Endothelial cell (in vitro differentiated cells): ENCODE data around the gene MATN4. TPM values are rescaled to one million over a fixed set of nuclear protein-coding genes. Genes with fewer than 3 reads are reported as not detected.

Experiments used
- DNase-seq: peaks from one replicate; pipeline ENCODE4 v3.0.0; 2021; ENCODE audit warnings: low spot score
- H3K27ac Mint-ChIP-seq: one replicate; pipeline ENCODE4 v1.8.0; 2021; ENCODE audit warnings: mixed read lengths, inconsistent platforms; ENCODE audit not compliant: unreplicated experiment
- H3K27me3 Mint-ChIP-seq: one replicate; pipeline ENCODE4 v1.8.0; 2021; ENCODE audit warnings: mild to moderate bottlenecking, moderate library complexity, mixed read lengths, inconsistent platforms; ENCODE audit not compliant: unreplicated experiment
- H3K36me3 Mint-ChIP-seq: one replicate; pipeline ENCODE4 v1.8.0; 2021; ENCODE audit warnings: mild to moderate bottlenecking, low read depth, mixed read lengths, inconsistent platforms; ENCODE audit not compliant: unreplicated experiment
- H3K4me1 Mint-ChIP-seq: one replicate; pipeline ENCODE4 v1.8.0; 2021; ENCODE audit warnings: mild to moderate bottlenecking, mixed read lengths, inconsistent platforms; ENCODE audit not compliant: unreplicated experiment
- H3K4me3 Mint-ChIP-seq: one replicate; pipeline ENCODE4 v1.8.0; 2021; ENCODE audit warnings: mild to moderate bottlenecking, mixed read lengths, inconsistent platforms; ENCODE audit not compliant: unreplicated experiment
- H3K9me3 Mint-ChIP-seq: one replicate; pipeline ENCODE4 v1.8.0; 2021; ENCODE audit warnings: mixed read lengths, inconsistent platforms; ENCODE audit not compliant: unreplicated experiment
- total RNA-seq: library from RNA; stranded (reverse); fragmentation: NEBNext Ultra II Directional; extraction: Animal tissue kit (Norgen Biotek cat#: 25700); gene quantifications from one replicate; pipeline ENCODE4 v1.2.1, GENCODE V29; 2021; ENCODE audit not compliant: unreplicated experiment
- TF ChIP-seq, protein P1 (sequence below): fragments of 200-600 bp; sonication (generic); IDR thresholded peaks from one replicate; pipeline ENCODE4 v1.5.0; 2021; ENCODE audit warnings: antibody characterized with exemption; ENCODE audit not compliant: unreplicated experiment

MATN4 gene
- total RNA-seq, 1 donor from 2014 or later, result not detected

DNA sequence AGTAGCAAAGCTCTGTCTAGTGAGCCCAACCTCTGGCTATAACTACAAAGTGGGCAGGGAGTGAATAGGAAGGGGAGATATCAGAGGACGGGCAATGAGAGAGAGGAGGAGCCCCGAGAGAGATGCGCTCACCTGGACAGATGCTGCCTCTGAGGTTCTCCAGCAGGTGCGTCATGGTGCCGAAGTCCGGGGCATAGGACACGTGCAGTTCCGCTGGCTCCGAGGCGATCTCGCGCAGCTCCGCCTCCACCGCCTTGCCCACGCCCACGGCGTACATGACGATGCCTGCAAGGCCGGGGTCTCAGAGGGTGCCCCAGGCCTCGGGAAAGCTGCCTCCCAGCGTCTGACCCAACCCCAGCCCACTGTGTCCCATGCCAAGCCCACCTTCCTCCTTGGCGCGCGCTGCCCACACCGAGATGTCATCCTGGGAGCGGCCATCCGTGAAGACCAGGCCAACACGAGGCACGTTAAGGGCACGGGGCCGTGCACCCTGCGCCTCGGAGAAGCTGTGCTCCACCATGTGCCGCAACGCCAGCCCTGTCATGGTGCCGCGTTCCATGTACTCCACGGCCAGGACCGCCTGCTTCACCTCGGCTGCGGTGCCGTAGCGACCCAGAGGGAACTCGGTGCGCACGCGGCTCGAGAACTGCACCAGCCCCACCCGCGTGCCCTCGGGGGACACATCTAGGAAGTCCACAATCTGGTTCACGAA, 10.2 kb downstream of the MATN4 start:
- Mint-ChIP-seq H3K36me3 (no peaks in the 10 kb centered on the region), H3K4me3 (no peak overlapping the region), H3K9me3 (no peaks in the 10 kb centered on the region), H3K27ac (no peak overlapping the region), H3K27me3 (peaks cover 3% of the 10 kb centered on the region), H3K4me1 (no peaks in the 10 kb centered on the region)
- no peak for DNase-seq
- TF ChIP-seq, protein P1, sequence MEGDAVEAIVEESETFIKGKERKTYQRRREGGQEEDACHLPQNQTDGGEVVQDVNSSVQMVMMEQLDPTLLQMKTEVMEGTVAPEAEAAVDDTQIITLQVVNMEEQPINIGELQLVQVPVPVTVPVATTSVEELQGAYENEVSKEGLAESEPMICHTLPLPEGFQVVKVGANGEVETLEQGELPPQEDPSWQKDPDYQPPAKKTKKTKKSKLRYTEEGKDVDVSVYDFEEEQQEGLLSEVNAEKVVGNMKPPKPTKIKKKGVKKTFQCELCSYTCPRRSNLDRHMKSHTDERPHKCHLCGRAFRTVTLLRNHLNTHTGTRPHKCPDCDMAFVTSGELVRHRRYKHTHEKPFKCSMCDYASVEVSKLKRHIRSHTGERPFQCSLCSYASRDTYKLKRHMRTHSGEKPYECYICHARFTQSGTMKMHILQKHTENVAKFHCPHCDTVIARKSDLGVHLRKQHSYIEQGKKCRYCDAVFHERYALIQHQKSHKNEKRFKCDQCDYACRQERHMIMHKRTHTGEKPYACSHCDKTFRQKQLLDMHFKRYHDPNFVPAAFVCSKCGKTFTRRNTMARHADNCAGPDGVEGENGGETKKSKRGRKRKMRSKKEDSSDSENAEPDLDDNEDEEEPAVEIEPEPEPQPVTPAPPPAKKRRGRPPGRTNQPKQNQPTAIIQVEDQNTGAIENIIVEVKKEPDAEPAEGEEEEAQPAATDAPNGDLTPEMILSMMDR, result no peak

DNA sequence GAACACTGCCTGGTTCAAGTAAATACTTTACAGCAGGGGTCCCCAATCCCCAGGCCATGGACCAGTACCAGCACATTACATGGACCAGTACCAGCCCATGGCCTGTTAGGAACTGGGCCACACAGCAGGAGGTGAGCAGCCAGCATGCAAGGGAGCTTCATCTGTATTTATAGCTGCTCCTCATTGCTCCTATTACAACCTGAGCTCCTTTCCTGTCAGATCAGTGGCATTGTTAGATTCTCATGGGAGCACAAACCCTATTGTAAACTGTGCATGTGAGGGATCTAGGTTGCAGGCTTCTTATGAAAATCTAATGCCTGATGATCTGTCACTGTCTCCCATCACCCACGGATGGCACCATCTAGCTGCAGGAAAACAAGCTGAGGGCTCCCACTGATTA, 13.4 kb downstream of the MATN4 start:
- Mint-ChIP-seq H3K4me1 (peaks cover 6% of the 10 kb centered on the region), H3K27ac (no peak overlapping the region), H3K27me3 (no peaks in the 10 kb centered on the region), H3K9me3 (no peaks in the 10 kb centered on the region), H3K4me3 (no peak overlapping the region), H3K36me3 (no peaks in the 10 kb centered on the region)
- no peak for DNase-seq
- TF ChIP-seq, protein P1, result no peak

DNA sequence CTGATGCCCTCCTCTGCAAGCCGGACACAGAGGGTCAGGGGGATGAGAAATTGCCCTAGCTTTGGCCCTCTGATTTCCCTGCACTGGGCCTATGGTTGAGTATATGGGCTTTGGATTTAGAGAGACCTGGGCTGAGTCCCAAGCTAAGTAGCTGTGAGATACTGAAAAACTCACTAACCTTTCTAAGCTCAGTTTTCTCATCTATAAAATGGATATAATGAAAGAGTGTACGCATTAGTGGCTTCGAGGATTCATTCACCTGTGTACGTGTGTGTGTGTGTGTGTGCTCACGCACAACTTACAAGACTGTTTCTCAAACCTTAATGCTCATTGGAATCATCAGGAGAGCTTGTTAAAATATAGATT, 14.1 kb downstream of the MATN4 start:
- TF ChIP-seq, protein P1, result peak; percentile 66

DNA sequence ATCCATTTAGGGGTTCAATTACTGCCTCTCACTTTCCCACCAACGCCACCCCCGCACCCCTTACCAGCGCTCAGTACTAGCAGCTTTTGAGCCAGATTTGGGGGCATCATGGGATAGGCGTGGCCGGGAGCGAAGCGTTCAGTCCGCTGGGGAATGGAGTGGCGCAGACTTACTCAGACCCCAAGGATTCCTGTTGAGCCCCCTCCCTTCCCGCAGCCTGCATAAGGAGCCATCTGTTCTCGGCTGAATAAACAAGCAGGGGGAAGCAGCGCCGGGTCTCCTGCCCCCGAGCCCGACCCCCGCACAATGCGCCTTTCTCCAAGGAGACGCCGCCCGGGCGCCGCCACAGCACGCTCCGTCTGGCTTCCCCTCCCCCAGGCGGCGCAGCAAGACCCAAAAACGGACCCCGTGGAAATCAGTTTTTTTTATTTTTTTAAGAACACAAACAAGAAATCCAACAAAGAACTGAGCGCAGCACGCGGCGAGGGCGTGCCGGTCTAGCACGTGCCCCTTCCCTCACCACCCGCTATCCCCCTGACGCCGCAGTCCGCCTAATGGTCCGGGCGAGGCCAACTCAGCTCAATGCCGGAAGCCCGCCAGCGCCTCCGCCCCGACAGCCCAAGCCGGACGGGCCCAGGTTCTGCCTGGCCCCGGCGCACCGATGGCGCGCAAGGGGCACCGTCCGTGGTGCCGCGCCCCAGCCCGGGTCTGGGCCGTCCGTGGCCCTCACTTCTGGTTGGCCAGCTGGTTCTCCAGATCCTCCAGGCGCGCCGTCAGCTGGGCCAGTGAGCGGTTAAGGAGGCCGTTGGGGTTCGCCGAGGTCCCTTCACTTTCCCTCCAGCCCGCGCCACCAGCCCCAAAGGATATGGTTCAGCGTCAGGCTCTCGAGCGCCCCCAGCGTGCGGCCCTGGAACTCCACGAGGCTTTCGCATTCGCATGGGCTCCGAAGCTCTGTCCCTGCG, 14.8 kb downstream of the MATN4 start:
- Mint-ChIP-seq H3K4me3 (no peak overlapping the region), H3K27me3 (no peaks in the 10 kb centered on the region), H3K36me3 (no peaks in the 10 kb centered on the region), H3K27ac (no peak overlapping the region), H3K9me3 (no peaks in the 10 kb centered on the region), H3K4me1 (peaks cover 6% of the 10 kb centered on the region)
- TF ChIP-seq, protein P1, result peak; percentile 98
- DNase-seq, result peak; percentile 89

More for the DNA sequence above, 14.1 kb downstream of the MATN4 start:
- Mint-ChIP-seq H3K27me3 (no peaks in the 10 kb centered on the region), H3K4me3 (no peak overlapping the region), H3K9me3 (no peaks in the 10 kb centered on the region), H3K4me1 (peaks cover 6% of the 10 kb centered on the region), H3K27ac (no peak overlapping the region), H3K36me3 (no peaks in the 10 kb centered on the region)
- no peak for DNase-seq
